SK-N-SH (cell line): ENCODE results near the gene NFASC. TPM values are rescaled to one million over a fixed set of nuclear protein-coding genes. Genes with fewer than 3 reads are reported as not detected.

Source experiments
- CTCF ChIA-PET: fragments of 300-600, 350-600 bp; formaldehyde crosslinking; extraction: SDS; loops from one replicate; lab custom pipeline; 2021; lab: Yijun Ruan, JAX
- POLR2A ChIA-PET: fragments of 350-600 bp; sonication (Branson Sonifier 250); formaldehyde crosslinking; extraction: SDS; loops from one replicate; lab custom pipeline; 2020; ENCODE audit warnings: antibody characterized with exemption, inconsistent platforms; lab: Yijun Ruan, JAX
- DNase-seq: peaks from one replicate; pipeline ENCODE4 v3.0.0; 2012
- H2AFZ ChIP-seq: fragments of 200-600 bp; sonication (generic); 2 replicates; pipeline ENCODE4 v1.8.1; 2016; ENCODE audit warnings: antibody characterized with exemption, mild to moderate bottlenecking, low read depth
- H3F3A ChIP-seq: fragments of 200-600 bp; sonication (generic); replicated peaks from 2 replicates; pipeline ENCODE3; 2016; ENCODE audit warnings: antibody characterized with exemption, mild to moderate bottlenecking; ENCODE audit not compliant: insufficient read depth
- H3K27ac ChIP-seq, 2 experiments: fragments of 200-500 bp in 1 of 2; fragments of 200-600 bp in 1 of 2; sonication (Bioruptor generic) in 1 of 2; sonication (generic), shearing (Covaris generic) in 1 of 2; 2 replicates each; pipeline versions ENCODE4 v1.5.1 to v1.6.1; 2014 to 2016; ENCODE audit warnings: low read depth in 2 of 2, inconsistent platforms in 1 of 2, low read length in 1 of 2, mild to moderate bottlenecking in 1 of 2, mixed read lengths in 1 of 2
- H3K27me3 ChIP-seq: fragments of 200-600 bp; sonication (generic), shearing (Covaris generic); 2 replicates; pipeline ENCODE4 v1.6.1; 2016; ENCODE audit warnings: mixed run types; ENCODE audit not compliant: insufficient read depth
- H3K36me3 ChIP-seq, 2 experiments: fragments of 200-500 bp in 1 of 2; fragments of 200-600 bp in 1 of 2; sonication (Bioruptor generic) in 1 of 2; sonication (generic) in 1 of 2; replicated peaks in 1 of 2; 2 replicates each; pipeline versions ENCODE3 to v1.5.1; 2014 to 2016; ENCODE audit warnings: low read length in 1 of 2, mild to moderate bottlenecking in 1 of 2; ENCODE audit not compliant: insufficient read depth in 2 of 2, control insufficient read depth in 1 of 2
- H3K4me1 ChIP-seq, 2 experiments: fragments of 200-500 bp in 1 of 2; fragments of 200-600 bp in 1 of 2; sonication (Bioruptor generic) in 1 of 2; sonication (generic), shearing (Covaris generic) in 1 of 2; 2 replicates each; pipeline versions ENCODE4 v1.5.1 to v1.6.1; 2014 to 2016; ENCODE audit warnings: low read depth in 1 of 2, low read length in 1 of 2, mixed run types in 1 of 2; ENCODE audit not compliant: insufficient read depth in 2 of 2, control insufficient read depth in 1 of 2
- H3K4me2 ChIP-seq: fragments of 200-600 bp; sonication (generic), shearing (Covaris generic); 2 replicates; pipeline ENCODE4 v1.6.1; 2017; ENCODE audit warnings: mixed run types
- H3K4me3 ChIP-seq, 2 experiments: fragments of 200-500 bp in 1 of 2; fragments of 200-600 bp in 1 of 2; sonication (Bioruptor generic) in 1 of 2; sonication (generic), shearing (Covaris generic) in 1 of 2; 2 replicates each; pipeline versions ENCODE4 v1.5.1 to v1.8.1; 2014 to 2016; ENCODE audit warnings: low read depth in 2 of 2, inconsistent platforms in 1 of 2, low read length in 1 of 2, mild to moderate bottlenecking in 1 of 2, mixed read lengths in 1 of 2, moderate library complexity in 1 of 2
- H3K79me2 ChIP-seq: fragments of 200-600 bp; sonication (generic); 2 replicates; pipeline ENCODE4 v1.8.1; 2017; ENCODE audit warnings: mild to moderate bottlenecking; ENCODE audit not compliant: insufficient read depth
- H3K9ac ChIP-seq: fragments of 200-600 bp; sonication (generic); 2 replicates; pipeline ENCODE4 v1.6.1; 2017; ENCODE audit warnings: mixed run types
- H3K9me2 ChIP-seq: fragments of 200-600 bp; sonication (generic); 2 replicates; pipeline ENCODE4 v1.6.1; 2017; ENCODE audit warnings: mixed run types
- H3K9me3 ChIP-seq: fragments of 200-600 bp; sonication (generic); 2 replicates; pipeline ENCODE4 v1.6.1; 2017; ENCODE audit warnings: mixed run types, mild to moderate bottlenecking, moderate library complexity
- H4K20me1 ChIP-seq: fragments of 200-600 bp; sonication (generic); 2 replicates; pipeline ENCODE4 v1.6.1; 2017; ENCODE audit warnings: mild to moderate bottlenecking, mixed run types; ENCODE audit not compliant: insufficient read depth
- EP300 ChIP-seq, 2 experiments: IDR thresholded peaks; 2 replicates each; pipeline versions ENCODE4 v1.4.0 to v1.6.1; 2012; ENCODE audit warnings: borderline replicate concordance in 1 of 2, low read depth in 1 of 2, low read length in 1 of 2
- GATA2 ChIP-seq: sonication (generic); formaldehyde crosslinking; IDR thresholded peaks from 2 replicates; pipeline ENCODE4 v1.5.0; 2020; ENCODE audit warnings: mild to moderate bottlenecking, missing genetic modification reagents
- RAD21 ChIP-seq: IDR thresholded peaks from 2 replicates; pipeline ENCODE4 v1.6.1; 2012; ENCODE audit warnings: mild to moderate bottlenecking, low read length
- REST ChIP-seq: IDR thresholded peaks from 2 replicates; pipeline ENCODE4 v1.6.1; 2012; ENCODE audit warnings: mild to moderate bottlenecking, low read depth, low read length, moderate library complexity
- RFX5 ChIP-seq: IDR thresholded peaks from 2 replicates; pipeline ENCODE4 v1.6.1; 2012; ENCODE audit warnings: mild to moderate bottlenecking, improper control_type of control experiment, low read length
- RXRA ChIP-seq: IDR thresholded peaks from 2 replicates; pipeline ENCODE4 v1.4.0; 2012; ENCODE audit warnings: low read depth, mild to moderate bottlenecking, borderline replicate concordance
- TAF1 ChIP-seq: IDR thresholded peaks from 2 replicates; pipeline ENCODE4 v1.6.1; 2012; ENCODE audit warnings: low read depth, mild to moderate bottlenecking, low read length, moderate library complexity, borderline replicate concordance
- WGBS: methylation state at CpG from one replicate; pipeline ENCODE4 v1.1.6; 2017; ENCODE audit warnings: low lambda C conversion rate; 5-methylcytosine and 5-hydroxymethylcytosine counted together
- polyA plus RNA-seq, 3 experiments: library from polyadenylated mRNA; depleted of rRNA; stranded (reverse); fragments of >200 nt; gene quantifications; 2 replicates each; pipeline ENCODE4 v1.2.3, GENCODE V29; 2012
- TF ChIP-seq, protein P1 (sequence below): fragments of 150-350 bp; IDR thresholded peaks from 2 replicates; pipeline ENCODE4 v1.6.1; 2016; ENCODE audit warnings: mild to moderate bottlenecking, low read depth, low read length
- TF ChIP-seq, protein P2 (sequence below): IDR thresholded peaks from 2 replicates; pipeline ENCODE4 v1.4.0; 2012; ENCODE audit warnings: low read depth, borderline replicate concordance
- TF ChIP-seq, protein P3 (sequence below): IDR thresholded peaks from 2 replicates; pipeline ENCODE4 v1.4.0; 2012; ENCODE audit warnings: low read depth

NFASC gene
- polyA plus RNA-seq, 1 of the 3 experiments (the other 2 are of a cell fraction) = 6.0 TPM

DNA sequence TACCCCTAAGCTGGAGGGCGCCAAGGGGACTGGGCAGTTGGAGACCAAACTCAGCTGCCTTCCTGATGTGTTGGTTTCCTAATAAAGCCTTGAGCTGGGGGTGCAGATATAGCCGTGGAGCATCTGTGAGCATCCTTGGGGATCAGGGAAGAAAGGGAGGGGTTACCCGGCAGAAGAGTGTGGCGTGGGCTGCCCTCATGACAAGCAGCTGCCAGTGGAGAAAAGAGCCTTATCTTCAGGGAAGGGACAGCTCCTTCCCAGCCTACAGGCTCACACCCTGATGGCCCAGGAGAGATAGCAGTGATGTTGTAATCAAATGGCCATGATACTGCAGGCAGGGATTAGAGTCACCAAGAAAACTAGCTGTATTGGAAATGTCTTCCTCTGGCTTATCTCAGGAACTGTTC, 10.8 kb upstream of the NFASC start:
- Histone ChIP-seq H3K27ac (no peak overlapping the region), H3K36me3 (no peaks in the 10 kb centered on the region), H3K27me3 (no peaks in the 10 kb centered on the region; the same call in 1 of the 2 replicates), H4K20me1 (no peaks in the 10 kb centered on the region), H3F3A (no peaks in the 10 kb centered on the region), H3K79me2 (no peaks in the 10 kb centered on the region), H3K9me2 (no peaks in the 10 kb centered on the region), H3K9me3 (no peaks in the 10 kb centered on the region), H3K4me3 (no peak overlapping the region), H3K4me1 (peaks cover 0 to 3% of the 10 kb centered on the region in 2 experiments; a peak in 1 of 4 replicates), H3K4me2 (no peak overlapping the region), H3K9ac (no peak overlapping the region), H2AFZ (no peak overlapping the region)
- TF ChIP-seq GATA2 (CRISPR knock-in tag) = peak; percentile 67
- TF ChIP-seq REST = no peak
- 63% methylated on average over 4 of the region's 4 CpGs for WGBS
- peak; percentile 30 for DNase-seq
- CTCF ChIA-PET = interaction anchor here (0.6 to 3.8 kb wide), 6 partner anchors 25 to 116 kb away, joined by 3 to 12 read pairs (median 5); no protein-coding TSS in a partner anchor
- POLR2A ChIA-PET = interaction anchor here (0.6 kb wide), 1 partner anchor 515 kb away, joined by 3 read pairs; no protein-coding TSS in a partner anchor

- no peak for DNase-seq
- no peak overlapping the region for H3K4me2 ChIP-seq
- no peak overlapping the region for H3K4me3 ChIP-seq
- WGBS = 62% methylated on average over 4 of the region's 5 CpGs
- no peak overlapping the region for H3K9ac ChIP-seq
- peaks cover 0 to 3% of the 10 kb centered on the region in 2 experiments; a peak in 1 of 4 replicates for H3K4me1 ChIP-seq
- no peaks in the 10 kb centered on the region for H3K9me2 ChIP-seq
- no peak overlapping the region for H2AFZ ChIP-seq
- TF ChIP-seq, protein P1, sequence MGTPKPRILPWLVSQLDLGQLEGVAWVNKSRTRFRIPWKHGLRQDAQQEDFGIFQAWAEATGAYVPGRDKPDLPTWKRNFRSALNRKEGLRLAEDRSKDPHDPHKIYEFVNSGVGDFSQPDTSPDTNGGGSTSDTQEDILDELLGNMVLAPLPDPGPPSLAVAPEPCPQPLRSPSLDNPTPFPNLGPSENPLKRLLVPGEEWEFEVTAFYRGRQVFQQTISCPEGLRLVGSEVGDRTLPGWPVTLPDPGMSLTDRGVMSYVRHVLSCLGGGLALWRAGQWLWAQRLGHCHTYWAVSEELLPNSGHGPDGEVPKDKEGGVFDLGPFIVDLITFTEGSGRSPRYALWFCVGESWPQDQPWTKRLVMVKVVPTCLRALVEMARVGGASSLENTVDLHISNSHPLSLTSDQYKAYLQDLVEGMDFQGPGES = no peak
- TF ChIP-seq TAF1 (no peak), RFX5 (no peak), EP300 (IDR thresholded peaks at IDR 0.05; ENCODE audit: borderline replicate concordance in 1 of 2, low read depth in 1 of 2, low read length in 1 of 2) (no peak), RAD21 (no peak), RXRA (no peak), REST (no peak)
- TF ChIP-seq, protein P2, sequence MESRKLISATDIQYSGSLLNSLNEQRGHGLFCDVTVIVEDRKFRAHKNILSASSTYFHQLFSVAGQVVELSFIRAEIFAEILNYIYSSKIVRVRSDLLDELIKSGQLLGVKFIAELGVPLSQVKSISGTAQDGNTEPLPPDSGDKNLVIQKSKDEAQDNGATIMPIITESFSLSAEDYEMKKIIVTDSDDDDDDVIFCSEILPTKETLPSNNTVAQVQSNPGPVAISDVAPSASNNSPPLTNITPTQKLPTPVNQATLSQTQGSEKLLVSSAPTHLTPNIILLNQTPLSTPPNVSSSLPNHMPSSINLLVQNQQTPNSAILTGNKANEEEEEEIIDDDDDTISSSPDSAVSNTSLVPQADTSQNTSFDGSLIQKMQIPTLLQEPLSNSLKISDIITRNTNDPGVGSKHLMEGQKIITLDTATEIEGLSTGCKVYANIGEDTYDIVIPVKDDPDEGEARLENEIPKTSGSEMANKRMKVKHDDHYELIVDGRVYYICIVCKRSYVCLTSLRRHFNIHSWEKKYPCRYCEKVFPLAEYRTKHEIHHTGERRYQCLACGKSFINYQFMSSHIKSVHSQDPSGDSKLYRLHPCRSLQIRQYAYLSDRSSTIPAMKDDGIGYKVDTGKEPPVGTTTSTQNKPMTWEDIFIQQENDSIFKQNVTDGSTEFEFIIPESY = no peak
- TF ChIP-seq, protein P3, sequence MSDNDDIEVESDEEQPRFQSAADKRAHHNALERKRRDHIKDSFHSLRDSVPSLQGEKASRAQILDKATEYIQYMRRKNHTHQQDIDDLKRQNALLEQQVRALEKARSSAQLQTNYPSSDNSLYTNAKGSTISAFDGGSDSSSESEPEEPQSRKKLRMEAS = no peak
- H4K20me1 ChIP-seq = no peaks in the 10 kb centered on the region
- no peak overlapping the region for H3K27ac ChIP-seq
- CTCF ChIA-PET = interaction anchor here (1.0 to 1.2 kb wide), 2 partner anchors 11 to 55 kb away, joined by 3 read pairs; no protein-coding TSS in a partner anchor
- POLR2A ChIA-PET = no interaction called here
- H3K36me3 ChIP-seq = no peaks in the 10 kb centered on the region
- no peaks in the 10 kb centered on the region for H3K27me3 ChIP-seq
- no peaks in the 10 kb centered on the region for H3F3A ChIP-seq
- H3K79me2 ChIP-seq = no peaks in the 10 kb centered on the region
- no peaks in the 10 kb centered on the region for H3K9me3 ChIP-seq
These were observed 7.6 kb upstream of the NFASC start for GRCh38 chr1:204863024-204863423.
